Germinal center (tissue), 1 donor: ENCODE results near the gene STRIT1.

Source experiments
- DNase-seq: peaks from one replicate; pipeline ENCODE4 v3.0.0; 2012; ENCODE audit warnings: mixed read lengths, low spot score

The STRIT1 gene

GRCh38 chr3:155293516-155293915 is at the start of gene STRIT1:
Gene STRIT1 (minus strand): TSS chr3:155293683.
- DNase-seq: no peak

- no peak for DNase-seq
These were observed 48.9 kb upstream of the STRIT1 start for GRCh38 chr3:155342344-155342743.

GRCh38 chr3:155339052-155339451 is 45.6 kb upstream of the STRIT1 start:
- no peak for DNase-seq

- no peak for DNase-seq
These were observed 42.4 kb upstream of the STRIT1 start for GRCh38 chr3:155335724-155336354.

GRCh38 chr3:155334914-155335723 is 41.6 kb upstream of the STRIT1 start:
- DNase-seq: no peak

GRCh38 chr3:155334215-155334913 is 40.9 kb upstream of the STRIT1 start:
- DNase-seq: no peak

GRCh38 chr3:155332716-155333115 is 39.2 kb upstream of the STRIT1 start:
- DNase-seq: no peak

GRCh38 chr3:155331078-155331477 is 37.6 kb upstream of the STRIT1 start:
- no peak for DNase-seq

GRCh38 chr3:155330370-155330769 is 36.9 kb upstream of the STRIT1 start:
- no peak for DNase-seq

- no peak for DNase-seq
These were observed 36.1 kb upstream of the STRIT1 start for GRCh38 chr3:155329513-155330048.

- DNase-seq: no peak
These were observed 34.4 kb upstream of the STRIT1 start for GRCh38 chr3:155327871-155328270.

GRCh38 chr3:155327430-155327829 is 33.9 kb upstream of the STRIT1 start:
- no peak for DNase-seq

GRCh38 chr3:155326901-155327300 is 33.4 kb upstream of the STRIT1 start:
- DNase-seq: no peak

- DNase-seq: no peak
These were observed 32.8 kb upstream of the STRIT1 start for GRCh38 chr3:155326244-155326643.

- no peak for DNase-seq
These were observed 31.9 kb upstream of the STRIT1 start for GRCh38 chr3:155325263-155325835.

GRCh38 chr3:155323063-155323666 is 29.7 kb upstream of the STRIT1 start:
- DNase-seq: peak; percentile 66

GRCh38 chr3:155321418-155321817 is 27.9 kb upstream of the STRIT1 start:
- no peak for DNase-seq

GRCh38 chr3:155320934-155321333 is 27.5 kb upstream of the STRIT1 start:
- no peak for DNase-seq

- DNase-seq: no peak
These were observed 25.3 kb upstream of the STRIT1 start for GRCh38 chr3:155318740-155319139.

GRCh38 chr3:155317211-155317610 is 23.7 kb upstream of the STRIT1 start:
- DNase-seq: no peak

- no peak for DNase-seq
These were observed 22.9 kb upstream of the STRIT1 start for GRCh38 chr3:155316426-155316825.

GRCh38 chr3:155313916-155314315 is 20.4 kb upstream of the STRIT1 start:
- DNase-seq: no peak
